OCI-LY1 (cell line): ENCODE results near the gene RPL22L1.

Experiments
- EZH2 ChIP-seq: fragments of 200-600 bp; sonication (generic), shearing (Covaris generic); IDR thresholded peaks from 2 replicates; pipeline ENCODE4 v1.8.0; 2017; ENCODE audit warnings: borderline replicate concordance, mixed run types, mild to moderate bottlenecking, antibody characterized with exemption, low read length, moderate library complexity, mixed read lengths
- TF ChIP-seq, protein P1 (sequence below): fragments of 200-600 bp; sonication (generic), shearing (Covaris generic); IDR thresholded peaks from 2 replicates; pipeline ENCODE4 v1.5.1; 2017; ENCODE audit warnings: mild to moderate bottlenecking, antibody characterized with exemption, low read length, moderate library complexity, mixed read lengths

DNA sequence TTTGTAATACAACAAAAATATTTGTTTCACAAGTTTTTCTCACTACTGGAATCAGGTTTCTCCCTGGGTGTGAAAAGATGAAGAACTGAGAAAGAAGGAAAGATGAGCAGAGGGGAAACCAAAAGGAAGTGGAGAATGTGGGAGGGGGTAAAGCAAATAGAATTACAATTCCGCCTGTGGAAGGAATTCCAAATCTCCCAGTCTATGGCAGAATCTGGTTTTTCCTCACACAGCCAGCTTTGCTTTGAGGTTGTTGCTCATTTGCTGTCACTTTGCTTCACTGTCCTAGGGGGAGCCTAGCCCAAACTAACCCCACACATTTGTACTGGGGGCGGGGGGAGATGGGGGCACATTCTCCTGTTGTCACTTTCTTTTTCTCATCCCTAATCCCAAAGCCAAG, 43.9 kb downstream of the RPL22L1 start:
- TF ChIP-seq, protein P1, sequence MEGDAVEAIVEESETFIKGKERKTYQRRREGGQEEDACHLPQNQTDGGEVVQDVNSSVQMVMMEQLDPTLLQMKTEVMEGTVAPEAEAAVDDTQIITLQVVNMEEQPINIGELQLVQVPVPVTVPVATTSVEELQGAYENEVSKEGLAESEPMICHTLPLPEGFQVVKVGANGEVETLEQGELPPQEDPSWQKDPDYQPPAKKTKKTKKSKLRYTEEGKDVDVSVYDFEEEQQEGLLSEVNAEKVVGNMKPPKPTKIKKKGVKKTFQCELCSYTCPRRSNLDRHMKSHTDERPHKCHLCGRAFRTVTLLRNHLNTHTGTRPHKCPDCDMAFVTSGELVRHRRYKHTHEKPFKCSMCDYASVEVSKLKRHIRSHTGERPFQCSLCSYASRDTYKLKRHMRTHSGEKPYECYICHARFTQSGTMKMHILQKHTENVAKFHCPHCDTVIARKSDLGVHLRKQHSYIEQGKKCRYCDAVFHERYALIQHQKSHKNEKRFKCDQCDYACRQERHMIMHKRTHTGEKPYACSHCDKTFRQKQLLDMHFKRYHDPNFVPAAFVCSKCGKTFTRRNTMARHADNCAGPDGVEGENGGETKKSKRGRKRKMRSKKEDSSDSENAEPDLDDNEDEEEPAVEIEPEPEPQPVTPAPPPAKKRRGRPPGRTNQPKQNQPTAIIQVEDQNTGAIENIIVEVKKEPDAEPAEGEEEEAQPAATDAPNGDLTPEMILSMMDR, result no peak
- TF ChIP-seq EZH2, result no peak
